ENCODE data around the gene ADGRG1. TPM values are rescaled to one million over a fixed set of nuclear protein-coding genes. Genes with fewer than 3 reads are reported as not detected.

The ADGRG1 gene
- total RNA-seq, 1 donor from 2014 or later = 41.1 TPM

GRCh38 chr16:57679767-57680482 is 51.5 kb downstream of the ADGRG1 start:
- no peak overlapping the region for H3K27ac Mint-ChIP-seq
- H3K27me3 Mint-ChIP-seq = no peaks in the 10 kb centered on the region
- H3K4me3 Mint-ChIP-seq = no peak overlapping the region
- DNase-seq (ENCODE audit: extremely low spot score, unreplicated experiment) = no peak
- H3K4me1 Mint-ChIP-seq (ENCODE audit: unreplicated experiment) = peaks cover 24% of the 10 kb centered on the region
- no peaks in the 10 kb centered on the region for H3K36me3 Mint-ChIP-seq
- no peak for TF ChIP-seq CTCF (conservative IDR thresholded peaks at IDR 0.05)
- H3K9me3 Mint-ChIP-seq = no peaks in the 10 kb centered on the region

- Mint-ChIP-seq H3K4me1 (ENCODE audit: unreplicated experiment) (peaks cover 19% of the 10 kb centered on the region), H3K4me3 (no peak overlapping the region), H3K9me3 (no peaks in the 10 kb centered on the region), H3K27me3 (no peaks in the 10 kb centered on the region), H3K36me3 (no peaks in the 10 kb centered on the region), H3K27ac (no peak overlapping the region)
- DNase-seq (ENCODE audit: extremely low spot score, unreplicated experiment) = no peak
- no peak for TF ChIP-seq CTCF (conservative IDR thresholded peaks at IDR 0.05)
Measured at GRCh38 chr16:57680842-57681375, 52.5 kb downstream of the ADGRG1 start.

GRCh38 chr16:57681950-57682728 is 53.7 kb downstream of the ADGRG1 start:
- H3K27ac Mint-ChIP-seq = no peak overlapping the region
- H3K27me3 Mint-ChIP-seq = no peaks in the 10 kb centered on the region
- H3K9me3 Mint-ChIP-seq = no peaks in the 10 kb centered on the region
- H3K4me3 Mint-ChIP-seq = no peak overlapping the region
- H3K36me3 Mint-ChIP-seq = no peaks in the 10 kb centered on the region
- TF ChIP-seq CTCF (conservative IDR thresholded peaks at IDR 0.05) = no peak
- DNase-seq (ENCODE audit: extremely low spot score, unreplicated experiment) = no peak
- peaks cover 11% of the 10 kb centered on the region for H3K4me1 Mint-ChIP-seq (ENCODE audit: unreplicated experiment)

- Mint-ChIP-seq H3K27ac (no peak overlapping the region), H3K4me1 (ENCODE audit: unreplicated experiment) (peaks cover 7% of the 10 kb centered on the region), H3K27me3 (no peaks in the 10 kb centered on the region), H3K9me3 (no peaks in the 10 kb centered on the region), H3K36me3 (no peaks in the 10 kb centered on the region), H3K4me3 (no peak overlapping the region)
- no peak for TF ChIP-seq CTCF (conservative IDR thresholded peaks at IDR 0.05)
- DNase-seq (ENCODE audit: extremely low spot score, unreplicated experiment) = no peak
Measured at GRCh38 chr16:57682809-57683635, 54.6 kb downstream of the ADGRG1 start.
